GM18520 (cell line): Measurements from ENCODE around the gene AFF3.

Source experiments
- ATAC-seq: cut with Tn5 transposase; IDR thresholded peaks from one replicate; pipeline ENCODE4 v1.9.1; 2021; ENCODE audit not compliant: unreplicated experiment

The AFF3 gene

DNA sequence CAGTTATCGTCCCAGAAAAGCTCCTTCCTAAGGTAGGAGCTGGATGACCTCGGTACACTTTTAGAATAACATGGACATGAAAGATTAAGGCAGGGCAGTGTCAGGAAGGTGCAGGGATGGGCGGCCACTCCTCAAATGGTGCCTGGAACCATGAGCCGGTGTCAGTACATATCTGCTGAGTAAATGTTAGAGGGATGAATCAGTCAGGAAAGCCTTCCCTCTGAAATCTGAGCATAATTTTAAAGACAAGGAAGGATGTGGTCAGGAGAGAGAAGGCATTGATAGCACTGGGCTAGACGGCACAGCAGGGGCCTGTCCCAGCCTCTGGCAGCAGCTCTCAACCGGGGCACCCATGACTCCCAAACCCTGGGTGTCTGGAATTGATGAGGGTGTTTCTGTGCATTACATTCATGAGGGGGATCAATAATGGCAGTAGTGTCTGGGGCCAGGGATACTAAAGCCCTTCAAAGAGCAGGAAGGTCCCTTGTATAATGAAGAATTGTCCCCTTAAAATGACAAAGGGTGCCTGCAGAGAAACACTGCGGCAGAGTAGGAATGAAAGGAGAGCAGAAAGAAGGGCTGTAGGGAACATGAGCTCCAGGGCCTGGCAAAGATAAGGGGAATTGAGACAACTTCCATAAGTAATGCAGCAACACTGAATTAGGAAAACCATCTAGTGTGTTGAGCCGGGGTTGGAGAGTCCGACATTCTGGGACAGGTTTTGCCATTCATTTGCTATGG, 490.3 kb downstream of the AFF3 start:
- no peak for ATAC-seq

- no peak for ATAC-seq
Observed at GRCh38 chr2:99648906-99649789, 493.2 kb downstream of the AFF3 start.

- no peak for ATAC-seq
Observed at GRCh38 chr2:99648178-99648844, 494.1 kb downstream of the AFF3 start.

DNA sequence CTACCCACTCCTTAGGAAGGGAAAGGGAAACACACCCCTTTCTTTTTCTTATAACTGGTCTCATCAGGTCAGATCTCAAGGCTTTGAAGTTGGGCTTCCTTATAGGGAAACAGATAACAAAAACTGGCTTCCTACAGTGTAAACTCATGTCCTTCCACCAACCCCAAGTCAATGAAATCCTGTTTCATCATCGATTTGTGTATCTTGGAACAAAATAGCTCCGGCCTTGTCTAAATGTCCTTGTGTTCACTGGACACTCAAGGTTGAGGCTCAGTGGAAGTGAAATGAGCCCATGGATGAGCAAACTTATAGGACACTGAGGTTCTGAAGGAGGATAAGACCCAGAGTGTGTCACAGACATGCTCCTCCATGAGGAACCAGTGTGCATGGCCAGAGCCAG, 496.4 kb downstream of the AFF3 start:
- ATAC-seq: no peak

DNA sequence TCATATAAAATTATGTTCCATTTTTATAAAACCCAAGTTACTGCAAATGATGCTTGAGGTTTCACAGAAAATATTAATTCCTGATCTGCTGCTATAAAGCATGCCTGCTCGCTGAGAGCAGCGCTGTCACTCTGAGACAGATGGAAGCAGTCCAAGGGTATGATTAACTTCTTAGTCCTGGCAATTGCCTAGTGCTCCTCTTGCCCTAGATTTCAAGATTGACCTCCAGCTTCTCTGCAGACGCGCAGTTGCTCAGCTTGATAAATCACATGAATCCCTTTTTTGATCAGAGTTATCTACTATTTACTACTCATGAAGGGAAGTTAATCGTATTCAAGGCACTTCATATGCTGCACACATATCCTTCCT, 498.0 kb downstream of the AFF3 start:
- ATAC-seq: no peak

DNA sequence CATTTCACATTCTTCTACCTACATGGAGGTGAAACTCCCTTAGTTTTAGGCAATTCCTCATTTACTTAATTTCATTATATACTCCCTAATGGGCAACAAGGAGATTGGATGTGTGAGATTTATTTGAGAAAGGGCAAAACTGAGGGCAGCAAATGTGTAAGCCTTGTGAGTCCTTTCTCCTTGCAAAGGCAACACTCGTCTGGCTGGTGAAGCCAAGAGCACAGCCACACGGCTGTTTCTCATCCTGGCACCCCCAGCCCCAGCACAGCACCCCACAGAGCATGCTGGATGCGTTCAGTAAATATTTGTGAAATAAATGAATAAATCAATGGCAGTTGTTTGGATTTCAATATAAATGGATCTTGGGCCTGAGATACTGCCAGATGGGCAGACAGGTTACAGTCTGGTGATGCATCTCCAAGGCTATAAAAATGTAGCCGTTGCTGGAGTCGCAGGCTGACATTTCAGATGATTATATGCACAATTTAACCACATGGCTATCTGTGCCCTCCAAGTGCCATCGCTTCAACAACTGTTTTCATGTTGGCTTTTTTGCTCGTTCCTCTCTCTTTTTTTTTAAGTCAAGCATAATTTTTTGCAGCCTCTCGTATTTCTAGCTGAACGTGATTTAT, 498.5 kb downstream of the AFF3 start:
- no peak for ATAC-seq

GRCh38 chr2:99641999-99642398, 500.4 kb downstream of the AFF3 start:
- no peak for ATAC-seq

GRCh38 chr2:99640635-99641151, 501.7 kb downstream of the AFF3 start:
- ATAC-seq: no peak

DNA sequence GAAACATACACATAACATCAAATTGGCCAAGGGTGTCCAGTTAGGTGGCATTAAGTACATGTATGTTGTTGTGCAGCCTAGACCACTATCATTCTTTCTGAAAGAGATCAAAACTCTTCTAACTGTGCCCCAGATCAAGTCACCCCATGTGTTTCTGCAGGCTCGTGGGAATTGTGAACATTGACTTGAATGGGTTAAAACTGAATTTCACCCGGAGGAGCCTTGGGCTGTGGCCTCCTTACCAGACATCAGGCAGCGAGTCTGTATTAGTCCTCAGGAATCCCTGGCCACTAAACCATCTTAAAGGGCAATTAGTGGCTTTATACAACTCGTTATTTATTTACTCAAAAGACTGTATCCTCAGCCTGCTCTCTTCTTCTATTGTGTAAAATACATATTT, 503.6 kb downstream of the AFF3 start:
- no peak for ATAC-seq

GRCh38 chr2:99637159-99637697, 505.2 kb downstream of the AFF3 start:
- ATAC-seq: no peak

GRCh38 chr2:99636144-99637034, 506.0 kb downstream of the AFF3 start:
- ATAC-seq: no peak

DNA sequence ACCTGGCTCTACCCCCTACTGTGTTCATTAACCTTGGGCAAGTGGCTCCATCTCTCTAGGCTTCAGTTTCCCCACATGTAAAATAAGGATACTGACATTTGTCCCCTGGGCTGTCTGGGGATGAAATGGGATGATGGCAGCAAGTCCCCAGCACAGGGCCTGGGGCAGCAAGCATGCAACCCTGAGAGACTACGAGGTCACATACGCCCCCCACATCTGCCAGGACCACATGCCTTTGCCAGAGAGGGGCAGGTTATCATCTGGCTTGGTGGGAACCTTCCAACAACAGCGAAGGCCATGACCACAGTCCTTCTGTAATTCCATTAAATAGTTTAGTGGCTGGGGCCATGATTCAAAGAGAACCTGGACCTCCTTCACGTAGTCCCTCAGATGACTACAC, 506.7 kb downstream of the AFF3 start:
- no peak for ATAC-seq

- no peak for ATAC-seq
Observed at GRCh38 chr2:99634234-99634633, 508.2 kb downstream of the AFF3 start.

- no peak for ATAC-seq
Observed at GRCh38 chr2:99631700-99632099, 510.7 kb downstream of the AFF3 start.

DNA sequence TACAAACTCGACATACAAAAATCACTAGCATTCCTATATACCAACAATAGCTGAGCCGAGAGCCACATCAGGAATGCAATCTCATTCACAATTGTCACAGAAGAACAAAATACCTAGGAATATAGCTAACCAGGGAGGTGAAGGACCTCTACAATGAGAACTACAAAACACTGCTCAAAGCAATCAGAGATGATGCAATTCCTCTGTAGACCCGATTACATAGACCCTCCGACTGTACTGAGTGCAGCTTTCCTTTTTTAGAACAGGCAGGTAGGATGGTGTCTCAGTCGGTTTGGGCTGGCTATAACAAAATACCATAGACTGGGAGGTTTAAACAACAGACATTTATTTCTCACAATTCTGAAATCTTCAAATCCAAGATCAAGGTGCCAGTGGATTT, 513.1 kb downstream of the AFF3 start:
- ATAC-seq: no peak

- no peak for ATAC-seq
Observed at GRCh38 chr2:99626158-99626557, 516.2 kb downstream of the AFF3 start.

DNA sequence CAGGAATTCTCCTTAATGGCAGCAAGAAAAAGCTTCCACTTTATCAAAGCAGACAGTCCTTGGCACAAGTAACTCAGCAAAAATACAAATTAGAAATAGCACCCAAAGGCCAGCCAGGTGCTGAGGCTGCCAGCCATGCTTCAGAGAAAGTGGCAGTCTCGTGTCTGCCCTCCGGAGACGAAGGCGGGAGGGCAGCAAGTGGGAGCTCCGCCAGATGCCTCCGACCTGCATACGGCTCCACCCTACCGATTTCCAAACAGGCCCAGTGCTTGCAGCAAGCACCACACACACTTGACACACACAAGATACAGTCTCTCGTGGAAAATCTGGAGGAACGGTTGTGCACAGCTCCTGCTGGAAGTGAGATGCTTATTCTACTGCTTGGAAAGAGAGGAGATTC, 517.7 kb downstream of the AFF3 start:
- ATAC-seq: no peak

- no peak for ATAC-seq
Observed at GRCh38 chr2:99623613-99624012, 518.8 kb downstream of the AFF3 start.

GRCh38 chr2:99623035-99623434, 519.4 kb downstream of the AFF3 start:
- ATAC-seq: no peak

- no peak for ATAC-seq
Observed at GRCh38 chr2:99622534-99622933, 519.9 kb downstream of the AFF3 start.
